K562 treated with DMSO at 1 percent for 48 hours (cell line): ENCODE measurements around the gene MPO. TPM values are rescaled to one million over a fixed set of nuclear protein-coding genes. Genes with fewer than 3 reads are reported as not detected.

Source experiments
- total RNA-seq: library from RNA; unstranded; fragments of 300-600 nt; gene quantifications from 2 replicates; pipeline ENCODE4 v1.2.3, GENCODE V29; 2022; ENCODE audit warnings: low replicate concordance; ENCODE audit errors: extremely low read depth

MPO gene
- total RNA-seq = not detected in 2 replicates

GRCh38 chr17:58280480-58281217 lies at the start of gene MPO:
MPO (minus strand) TSS chr17:58280935; CDS start chr17:58280758, 177 bp downstream.

GRCh38 chr17:58328195-58329034 lies 47.7 kb upstream of the MPO start, which contains the start of gene TSPOAP1:
TSPOAP1 (minus strand) TSS chr17:58328795; CDS start chr17:58327920, 875 bp downstream.

GRCh38 chr17:58238147-58238634 lies 42.5 kb downstream of the MPO start, which contains the start of gene LPO:
LPO (plus strand) TSS chr17:58238584; CDS start chr17:58242980, 4,396 bp downstream.

Other genes starting within 250 kb of the MPO start
- not detected in 2 replicates for gene DYNLL2, start 197.5 kb downstream of the MPO start, total RNA-seq
- gene OR4D1, start 132.6 kb downstream of the MPO start, total RNA-seq = not detected in 2 replicates
- not detected in 2 replicates for gene OR4D2, start 114.0 kb downstream of the MPO start, total RNA-seq
- gene EPX, start 88.2 kb downstream of the MPO start, total RNA-seq = not detected in 2 replicates
- gene MKS1, start 61.7 kb downstream of the MPO start, total RNA-seq = not detected in 2 replicates
- gene LPO, start 42.4 kb downstream of the MPO start, total RNA-seq = not detected in 2 replicates
- gene TSPOAP1, start 47.9 kb upstream of the MPO start, total RNA-seq = not detected in 2 replicates
- gene SUPT4H1, start 71.3 kb upstream of the MPO start, total RNA-seq = not detected in 2 replicates
- gene RNF43, start 136.6 kb upstream of the MPO start, total RNA-seq = not detected in 2 replicates
- not detected in 2 replicates for gene HSF5, start 207.5 kb upstream of the MPO start, total RNA-seq
- not detected in 2 replicates for gene MTMR4, start 233.7 kb upstream of the MPO start, total RNA-seq